HEK293 (cell line): ENCODE measurements around the gene FAM204A.

Experiments used
- CTCF ChIP-seq: fragments of 450-650 bp; formaldehyde crosslinking; IDR thresholded peaks from 2 replicates; pipeline ENCODE4 v1.5.1; 2016; ENCODE audit warnings: missing biosample characterization, missing genetic modification characterization
- MYNN ChIP-seq: fragments of 450-650 bp; formaldehyde crosslinking; IDR thresholded peaks from 2 replicates; pipeline ENCODE4 v1.5.1; 2016; ENCODE audit warnings: missing biosample characterization, missing genetic modification characterization, borderline replicate concordance
- REST ChIP-seq: fragments of 450-650 bp; formaldehyde crosslinking; IDR thresholded peaks from 2 replicates; pipeline ENCODE4 v1.5.1; 2016; ENCODE audit warnings: missing biosample characterization, missing genetic modification characterization
- TCF7L2 ChIP-seq: IDR thresholded peaks from 2 replicates; pipeline ENCODE4 v1.6.1; 2011; ENCODE audit warnings: low read depth, mild to moderate bottlenecking, inconsistent platforms, low read length, moderate library complexity, borderline replicate concordance
- ZBTB17 ChIP-seq: fragments of 450-650 bp; formaldehyde crosslinking; IDR thresholded peaks from 2 replicates; pipeline ENCODE4 v1.5.1; 2016; ENCODE audit warnings: missing biosample characterization, missing genetic modification characterization
- ZNF112 ChIP-seq: fragments of 450-650 bp; formaldehyde crosslinking; IDR thresholded peaks from 2 replicates; pipeline ENCODE4 v1.5.0; 2017; ENCODE audit warnings: missing biosample characterization, missing genetic modification characterization
- ZNF121 ChIP-seq: fragments of 450-650 bp; formaldehyde crosslinking; IDR thresholded peaks from 2 replicates; pipeline ENCODE4 v1.5.1; 2016; ENCODE audit warnings: missing biosample characterization, missing genetic modification characterization
- ZNF138 ChIP-seq: fragments of 450-650 bp; formaldehyde crosslinking; IDR thresholded peaks from 2 replicates; pipeline ENCODE4 v1.5.1; 2016; ENCODE audit warnings: missing biosample characterization, missing genetic modification characterization, borderline replicate concordance
- ZNF140 ChIP-seq: fragments of 450-650 bp; formaldehyde crosslinking; IDR thresholded peaks from 2 replicates; pipeline ENCODE4 v1.5.1; 2016; ENCODE audit warnings: missing biosample characterization, missing genetic modification characterization
- ZNF341 ChIP-seq: fragments of 450-650 bp; formaldehyde crosslinking; IDR thresholded peaks from 2 replicates; pipeline ENCODE4; 2016; ENCODE audit warnings: low read depth, missing biosample characterization, missing genetic modification characterization
- ZNF530 ChIP-seq: fragments of 450-650 bp; formaldehyde crosslinking; IDR thresholded peaks from 2 replicates; pipeline ENCODE4 v1.5.1; 2016; ENCODE audit warnings: low read depth, missing biosample characterization, missing genetic modification characterization
- TF ChIP-seq, protein P1 (sequence below): fragments of 450-650 bp; formaldehyde crosslinking; IDR thresholded peaks from 2 replicates; pipeline ENCODE4 v1.5.1; 2016; ENCODE audit warnings: missing biosample characterization, missing genetic modification characterization, low read depth
- TF ChIP-seq, protein P2 (sequence below): fragments of 450-650 bp; formaldehyde crosslinking; IDR thresholded peaks from 2 replicates; pipeline ENCODE4 v1.5.1; 2016; ENCODE audit warnings: missing biosample characterization, missing genetic modification characterization

- no peak for TF ChIP-seq ZNF112 (tag by site-specific recombination)
- no peak for TF ChIP-seq CTCF (tag by site-specific recombination)
- TF ChIP-seq ZNF140 (tag by site-specific recombination) = no peak
- TF ChIP-seq, protein P1, sequence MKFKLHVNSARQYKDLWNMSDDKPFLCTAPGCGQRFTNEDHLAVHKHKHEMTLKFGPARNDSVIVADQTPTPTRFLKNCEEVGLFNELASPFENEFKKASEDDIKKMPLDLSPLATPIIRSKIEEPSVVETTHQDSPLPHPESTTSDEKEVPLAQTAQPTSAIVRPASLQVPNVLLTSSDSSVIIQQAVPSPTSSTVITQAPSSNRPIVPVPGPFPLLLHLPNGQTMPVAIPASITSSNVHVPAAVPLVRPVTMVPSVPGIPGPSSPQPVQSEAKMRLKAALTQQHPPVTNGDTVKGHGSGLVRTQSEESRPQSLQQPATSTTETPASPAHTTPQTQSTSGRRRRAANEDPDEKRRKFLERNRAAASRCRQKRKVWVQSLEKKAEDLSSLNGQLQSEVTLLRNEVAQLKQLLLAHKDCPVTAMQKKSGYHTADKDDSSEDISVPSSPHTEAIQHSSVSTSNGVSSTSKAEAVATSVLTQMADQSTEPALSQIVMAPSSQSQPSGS (tag by site-specific recombination) = no peak
- TF ChIP-seq ZNF121 (tag by site-specific recombination) = no peak
- no peak for TF ChIP-seq REST
- TF ChIP-seq, protein P2, sequence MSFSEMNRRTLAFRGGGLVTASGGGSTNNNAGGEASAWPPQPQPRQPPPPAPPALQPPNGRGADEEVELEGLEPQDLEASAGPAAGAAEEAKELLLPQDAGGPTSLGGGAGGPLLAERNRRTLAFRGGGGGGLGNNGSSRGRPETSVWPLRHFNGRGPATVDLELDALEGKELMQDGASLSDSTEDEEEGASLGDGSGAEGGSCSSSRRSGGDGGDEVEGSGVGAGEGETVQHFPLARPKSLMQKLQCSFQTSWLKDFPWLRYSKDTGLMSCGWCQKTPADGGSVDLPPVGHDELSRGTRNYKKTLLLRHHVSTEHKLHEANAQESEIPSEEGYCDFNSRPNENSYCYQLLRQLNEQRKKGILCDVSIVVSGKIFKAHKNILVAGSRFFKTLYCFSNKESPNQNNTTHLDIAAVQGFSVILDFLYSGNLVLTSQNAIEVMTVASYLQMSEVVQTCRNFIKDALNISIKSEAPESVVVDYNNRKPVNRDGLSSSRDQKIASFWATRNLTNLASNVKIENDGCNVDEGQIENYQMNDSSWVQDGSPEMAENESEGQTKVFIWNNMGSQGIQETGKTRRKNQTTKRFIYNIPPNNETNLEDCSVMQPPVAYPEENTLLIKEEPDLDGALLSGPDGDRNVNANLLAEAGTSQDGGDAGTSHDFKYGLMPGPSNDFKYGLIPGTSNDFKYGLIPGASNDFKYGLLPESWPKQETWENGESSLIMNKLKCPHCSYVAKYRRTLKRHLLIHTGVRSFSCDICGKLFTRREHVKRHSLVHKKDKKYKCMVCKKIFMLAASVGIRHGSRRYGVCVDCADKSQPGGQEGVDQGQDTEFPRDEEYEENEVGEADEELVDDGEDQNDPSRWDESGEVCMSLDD (tag by site-specific recombination) = no peak
- TF ChIP-seq ZBTB17 (tag by site-specific recombination) = no peak
- no peak for TF ChIP-seq TCF7L2
- TF ChIP-seq MYNN (tag by site-specific recombination) = no peak
- TF ChIP-seq ZNF341 (tag by site-specific recombination) = no peak
- TF ChIP-seq ZNF530 (tag by site-specific recombination) = no peak
- no peak for TF ChIP-seq ZNF138 (tag by site-specific recombination)
Measured at GRCh38 chr10:118332948-118333710, 9.0 kb downstream of the FAM204A start.
